Measurements from ENCODE around the gene FAM228A. TPM values are rescaled to one million over a fixed set of nuclear protein-coding genes. Genes with fewer than 3 reads are reported as not detected.

Gene FAM228A
- 0.43 TPM in 1 of 2 replicates, not detected in the other for total RNA-seq

DNA sequence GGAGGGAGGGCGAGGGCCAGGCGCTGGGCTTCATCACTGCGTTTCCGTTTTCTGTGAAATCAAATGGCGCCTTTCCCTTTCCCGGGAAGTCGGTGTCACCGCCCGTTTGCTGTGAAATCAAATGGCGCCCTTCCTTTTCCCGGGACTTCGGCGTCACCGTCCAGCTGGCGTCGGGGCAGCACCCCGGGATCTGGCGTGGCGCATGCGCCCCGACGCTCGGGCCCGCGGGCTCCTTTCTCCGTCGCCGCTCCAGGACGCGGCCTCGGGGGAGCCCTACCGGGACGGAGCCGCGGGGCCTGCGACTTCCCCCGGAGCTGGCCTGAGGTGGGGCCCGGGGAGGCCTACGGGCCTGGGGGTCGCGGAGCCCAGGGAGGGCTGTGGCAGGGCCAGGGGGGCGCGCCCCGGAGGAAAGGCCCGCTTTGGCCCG lies at the start of gene FAM228A:
FAM228A (plus strand) TSS at position 203 of the 427 bp plus-strand sequence. CDS start 428 bp downstream, outside the sequence.

Other genes with a start within 250 kb of the FAM228A start
- gene ATAD2B, start 247.9 kb upstream of the FAM228A start, total RNA-seq, result 7.5 and 9.4 TPM in 2 replicates
- 13.0 and 13.5 TPM in 2 replicates for gene UBXN2A, start 234.6 kb upstream of the FAM228A start, total RNA-seq
- gene MFSD2B, start 165.0 kb upstream of the FAM228A start, total RNA-seq, result 0.24 TPM in 1 of 2 replicates, not detected in the other
- 5.1 and 5.5 TPM in 2 replicates for gene WDCP, start 127.7 kb upstream of the FAM228A start, total RNA-seq
- 13.7 and 15.1 TPM in 2 replicates for gene FKBP1B, start 125.3 kb upstream of the FAM228A start, total RNA-seq
- gene SF3B6, start 98.7 kb upstream of the FAM228A start, total RNA-seq, result 166 and 212 TPM in 2 replicates
- gene TP53I3, start 90.2 kb upstream of the FAM228A start, total RNA-seq, result 20.2 and 49.6 TPM in 2 replicates
- 0.21 and 0.48 TPM in 2 replicates for gene PFN4, start 51.7 kb upstream of the FAM228A start, total RNA-seq
- gene FAM228B, start 51.6 kb upstream of the FAM228A start, total RNA-seq, result 6.8 and 10.1 TPM in 2 replicates
- gene ITSN2, start 185.5 kb downstream of the FAM228A start, total RNA-seq, result 24.5 and 35.2 TPM in 2 replicates

All from tracheal epithelial cell (primary cell).